SU-DHL-6 (cell line): ENCODE data around the gene FAM47E.

Experiments
- CTCF ChIP-seq: fragments of 200-600 bp; sonication (generic); IDR thresholded peaks from one replicate; pipeline ENCODE4 v1.5.1; 2017; ENCODE audit warnings: antibody characterized with exemption, mild to moderate bottlenecking, low read length, moderate library complexity; ENCODE audit not compliant: insufficient read depth, poor library complexity, severe bottlenecking
- EZH2phosphoT487 ChIP-seq: fragments of 200-600 bp; sonication (generic), shearing (Covaris generic); conservative IDR thresholded peaks from 2 replicates; pipeline ENCODE4 v1.6.1; 2018; ENCODE audit warnings: mild to moderate bottlenecking, antibody characterized with exemption, low read length, moderate library complexity, mixed read lengths

GRCh38 chr4:76226418-76226817, 25.1 kb upstream of the FAM47E start:
- TF ChIP-seq CTCF, result no peak
- TF ChIP-seq EZH2phosphoT487, result no peak
